OCI-LY1 (cell line): ENCODE measurements around the gene ATG14.

Experiments used
- H2AFZ ChIP-seq: fragments of 200-600 bp; sonication (generic), shearing (Covaris generic); 2 replicates; pipeline ENCODE4 v1.6.0; 2014; ENCODE audit warnings: antibody characterized with exemption, mild to moderate bottlenecking, low read length
- H3F3A ChIP-seq: fragments of 200-600 bp; sonication (generic), shearing (Covaris generic); 2 replicates; pipeline ENCODE4 v1.6.0; 2014; ENCODE audit warnings: mild to moderate bottlenecking, antibody characterized with exemption, low read length, moderate library complexity; ENCODE audit not compliant: insufficient read depth
- H3K27ac ChIP-seq: fragments of 200-600 bp; sonication (generic); 2 replicates; pipeline ENCODE4 v1.5.1; 2014; ENCODE audit warnings: low read length, mixed run types, mild to moderate bottlenecking, low read depth; ENCODE audit not compliant: poor library complexity, severe bottlenecking
- H3K27me3 ChIP-seq: fragments of 200-600 bp; sonication (generic); 2 replicates; pipeline ENCODE4 v1.6.0; 2014; ENCODE audit warnings: antibody characterized with exemption, mild to moderate bottlenecking, low read length, moderate library complexity; ENCODE audit not compliant: insufficient read depth
- H3K36me3 ChIP-seq: fragments of 200-600 bp; sonication (generic); 2 replicates; pipeline ENCODE4 v1.6.1; 2014; ENCODE audit warnings: mild to moderate bottlenecking, antibody characterized with exemption, low read length, moderate library complexity, mixed read lengths; ENCODE audit not compliant: insufficient read depth
- H3K4me1 ChIP-seq: fragments of 200-600 bp; sonication (generic); 2 replicates; pipeline ENCODE4 v1.5.1; 2014; ENCODE audit warnings: mild to moderate bottlenecking, low read length, moderate library complexity; ENCODE audit not compliant: insufficient read depth, severe bottlenecking
- H3K4me2 ChIP-seq: fragments of 200-600 bp; sonication (generic), shearing (Covaris generic); 2 replicates; pipeline ENCODE4 v1.6.1; 2014; ENCODE audit warnings: low read length
- H3K4me3 ChIP-seq: fragments of 200-600 bp; sonication (generic); 2 replicates; pipeline ENCODE4 v1.5.1; 2014; ENCODE audit warnings: low read length, low read depth, mild to moderate bottlenecking, mixed read lengths; ENCODE audit not compliant: poor library complexity, severe bottlenecking
- H3K79me2 ChIP-seq: fragments of 200-600 bp; shearing (Covaris generic); 2 replicates; pipeline ENCODE4 v1.6.1; 2016; ENCODE audit warnings: mixed run types, low read length, mixed read lengths; ENCODE audit not compliant: insufficient read depth
- H3K9ac ChIP-seq: fragments of 200-600 bp; sonication (generic), shearing (Covaris generic); 2 replicates; pipeline ENCODE4 v1.6.1; 2014; ENCODE audit warnings: mild to moderate bottlenecking, low read length, mixed read lengths
- H3K9me2 ChIP-seq: fragments of 200-600 bp; sonication (generic), shearing (Covaris generic); 2 replicates; pipeline ENCODE4 v1.6.1; 2014; ENCODE audit warnings: low read depth, mild to moderate bottlenecking, low read length, mixed read lengths
- H3K9me3 ChIP-seq: fragments of 200-600 bp; shearing (Covaris generic); 2 replicates; pipeline ENCODE4 v1.6.1; 2014; ENCODE audit warnings: low read length, mixed read lengths
- H4K20me1 ChIP-seq: fragments of 200-600 bp; sonication (generic), shearing (Covaris generic); 2 replicates; pipeline ENCODE4 v1.6.0; 2016; ENCODE audit warnings: mild to moderate bottlenecking, low read length; ENCODE audit not compliant: insufficient read depth
- CTCF ChIP-seq: fragments of 200-600 bp; sonication (generic), shearing (Covaris generic); IDR thresholded peaks from 2 replicates; pipeline ENCODE4 v1.5.1; 2017; ENCODE audit warnings: mild to moderate bottlenecking, antibody characterized with exemption, low read length, moderate library complexity, mixed read lengths
- EZH2 ChIP-seq: fragments of 200-600 bp; sonication (generic), shearing (Covaris generic); IDR thresholded peaks from 2 replicates; pipeline ENCODE4 v1.8.0; 2017; ENCODE audit warnings: borderline replicate concordance, mixed run types, mild to moderate bottlenecking, antibody characterized with exemption, low read length, moderate library complexity, mixed read lengths

ATG14 gene

DNA sequence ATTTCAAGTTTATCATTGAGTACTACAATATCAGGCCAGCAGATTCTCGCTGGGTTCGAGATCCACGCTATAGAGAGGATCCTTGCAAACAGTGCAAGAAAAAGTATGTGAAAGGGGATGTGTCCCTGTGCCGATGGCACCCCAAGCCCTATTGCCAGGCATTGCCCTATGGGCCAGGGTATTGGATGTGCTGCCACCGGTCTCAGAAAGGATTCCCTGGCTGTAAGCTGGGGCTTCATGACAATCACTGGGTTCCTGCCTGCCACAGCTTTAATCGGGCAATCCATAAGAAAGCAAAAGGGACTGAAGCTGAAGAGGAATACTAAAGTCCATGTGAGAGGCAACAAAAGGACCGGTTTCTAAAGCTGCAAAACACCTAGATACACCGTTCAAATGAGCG lies 59.4 kb downstream of the ATG14 start:
- no peak overlapping the region for H3K27ac ChIP-seq
- TF ChIP-seq CTCF (no peak), EZH2 (no peak)
- no peaks in the 10 kb centered on the region for H3K79me2 ChIP-seq
- no peak overlapping the region for H3K4me2 ChIP-seq
- no peaks in the 10 kb centered on the region for H3F3A ChIP-seq
- no peaks in the 10 kb centered on the region for H4K20me1 ChIP-seq
- H3K9me2 ChIP-seq, result no peaks in the 10 kb centered on the region
- H3K4me1 ChIP-seq, result peaks cover 27% of the 10 kb centered on the region
- no peak overlapping the region for H3K4me3 ChIP-seq
- H3K36me3 ChIP-seq, result peaks cover 36% of the 10 kb centered on the region; the same call in 1 of the 2 replicates
- H3K9ac ChIP-seq, result no peak overlapping the region
- no peaks in the 10 kb centered on the region for H3K9me3 ChIP-seq
- no peak overlapping the region for H2AFZ ChIP-seq
- H3K27me3 ChIP-seq, result no peaks in the 10 kb centered on the region

DNA sequence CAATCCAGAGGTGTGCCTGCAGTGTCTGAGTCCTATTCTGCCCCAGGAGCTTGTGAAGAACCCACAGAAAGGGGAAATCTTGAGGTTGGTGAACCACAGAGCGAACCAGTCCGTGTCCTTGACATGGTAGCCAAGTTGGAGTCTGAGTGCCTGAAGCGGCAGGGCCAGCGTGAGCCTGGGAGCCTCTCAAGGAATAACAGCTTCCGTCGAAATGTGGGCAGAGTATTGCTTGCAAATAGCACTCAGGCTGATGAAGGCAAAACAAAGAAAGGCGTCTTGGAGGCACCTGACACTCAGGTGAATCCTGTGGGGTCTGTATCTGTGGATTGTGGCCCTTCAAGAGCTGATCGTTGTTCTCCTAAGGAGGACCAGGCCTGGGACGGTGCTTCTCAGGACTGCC lies 60.5 kb downstream of the ATG14 start:
- Histone ChIP-seq H3K9me2 (no peaks in the 10 kb centered on the region), H3K9ac (no peak overlapping the region), H3K36me3 (peaks cover 36% of the 10 kb centered on the region; the same call in 1 of the 2 replicates), H4K20me1 (no peaks in the 10 kb centered on the region), H3K4me3 (no peak overlapping the region), H2AFZ (no peak overlapping the region), H3K79me2 (no peaks in the 10 kb centered on the region), H3K27me3 (no peaks in the 10 kb centered on the region), H3K4me1 (peaks cover 27% of the 10 kb centered on the region), H3F3A (no peaks in the 10 kb centered on the region), H3K27ac (no peak overlapping the region), H3K4me2 (no peak overlapping the region), H3K9me3 (no peaks in the 10 kb centered on the region)
- TF ChIP-seq CTCF (no peak), EZH2 (no peak)

GRCh38 chr14:55350461-55350860 lies 61.2 kb downstream of the ATG14 start:
- no peak overlapping the region for H3K27ac ChIP-seq
- no peak overlapping the region for H3K4me3 ChIP-seq
- H2AFZ ChIP-seq, result no peak overlapping the region
- peaks cover 33% of the 10 kb centered on the region; the same call in 1 of the 2 replicates for H3K36me3 ChIP-seq
- H3K4me1 ChIP-seq, result peaks cover 27% of the 10 kb centered on the region
- no peak overlapping the region for H3K9ac ChIP-seq
- no peaks in the 10 kb centered on the region for H3K27me3 ChIP-seq
- no peaks in the 10 kb centered on the region for H3K9me3 ChIP-seq
- H4K20me1 ChIP-seq, result no peaks in the 10 kb centered on the region
- H3K9me2 ChIP-seq, result no peaks in the 10 kb centered on the region
- H3F3A ChIP-seq, result no peaks in the 10 kb centered on the region
- no peaks in the 10 kb centered on the region for H3K79me2 ChIP-seq
- TF ChIP-seq EZH2 (no peak), CTCF (no peak)
- H3K4me2 ChIP-seq, result no peak overlapping the region
